Activated CD4-positive, CD25-positive, alpha-beta regulatory T cell treated with anti-CD3 and anti-CD28 coated beads, Interleukin-2, amount 50 U/mL, for 72 hours (primary cell): ENCODE results near the gene NAA35.

Source experiments
- DNase-seq: peaks from one replicate; pipeline ENCODE4 v3.0.0; 2021

Gene NAA35

DNA sequence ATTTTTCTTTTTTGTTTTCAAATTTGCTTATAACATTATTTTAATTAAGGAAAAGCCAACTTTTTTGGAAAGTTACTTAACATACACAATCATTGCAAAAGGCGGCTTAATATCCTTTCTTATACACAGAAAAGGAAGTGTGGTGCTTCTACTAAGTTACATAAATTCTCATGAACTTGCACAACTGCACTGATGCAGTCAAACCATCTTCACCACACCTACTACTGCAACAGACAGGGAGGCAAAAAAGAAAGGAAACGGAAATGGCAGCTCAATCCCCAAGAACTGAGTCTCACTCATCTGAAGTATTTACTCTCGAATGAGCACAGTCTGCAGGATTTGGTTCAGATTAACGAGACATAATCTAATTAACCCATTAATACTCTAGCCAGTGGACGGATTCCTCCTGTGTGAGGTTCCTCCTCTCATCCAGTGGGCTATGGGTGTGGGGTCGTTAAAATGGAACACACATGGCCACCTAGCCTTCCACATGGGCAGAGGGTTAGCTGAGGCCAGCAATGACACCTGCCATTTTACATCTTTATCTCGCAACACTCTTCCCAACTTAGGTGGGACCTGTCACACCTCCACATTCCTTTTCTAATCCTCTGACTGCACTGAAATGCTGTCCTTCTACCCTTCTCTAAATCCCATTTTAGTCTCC, 128.4 kb downstream of the NAA35 start:
- no peak for DNase-seq
